Measurements from ENCODE around the gene ADRB2. TPM values are rescaled to one million over a fixed set of nuclear protein-coding genes. Genes with fewer than 3 reads are reported as not detected.
"Not testable (repeated sequence)": the region's sequence is repeated elsewhere in the genome, so short reads cannot be mapped to it uniquely, and the experiment has no call there.

The ADRB2 gene
- total RNA-seq, 1 experiment from 2014 or later, result 2.8 TPM

- DNase-seq, result no peak
- intact Hi-C loops (cut with micrococcal nuclease; ENCODE audit: unreplicated experiment), result no loop called here
- Histone ChIP-seq H3K9me2 (ENCODE audit: insufficient read depth) (no peaks in the 10 kb centered on the region), H3K4me1 (replicated peaks; ENCODE audit: insufficient read depth) (peaks cover 4% of the 10 kb centered on the region; the same call in 1 of the 2 replicates), H3K4me2 (no peak overlapping the region), H3K27me3 (ENCODE audit: insufficient read depth, low read depth) (no peaks in the 10 kb centered on the region), H3K4me3 (no peak overlapping the region), H3K9me3 (ENCODE audit: insufficient read depth, low read depth) (no peaks in the 10 kb centered on the region), H2AFZ (no peak overlapping the region), H3K27ac (no peak overlapping the region), H3F3A (ENCODE audit: insufficient read depth, low read depth) (no peaks in the 10 kb centered on the region), H3K36me3 (ENCODE audit: low read depth) (no peaks in the 10 kb centered on the region), H3K79me2 (ENCODE audit: low read depth) (no peaks in the 10 kb centered on the region), H4K20me1 (ENCODE audit: insufficient read depth) (no peaks in the 10 kb centered on the region)
- TF ChIP-seq, protein P1, sequence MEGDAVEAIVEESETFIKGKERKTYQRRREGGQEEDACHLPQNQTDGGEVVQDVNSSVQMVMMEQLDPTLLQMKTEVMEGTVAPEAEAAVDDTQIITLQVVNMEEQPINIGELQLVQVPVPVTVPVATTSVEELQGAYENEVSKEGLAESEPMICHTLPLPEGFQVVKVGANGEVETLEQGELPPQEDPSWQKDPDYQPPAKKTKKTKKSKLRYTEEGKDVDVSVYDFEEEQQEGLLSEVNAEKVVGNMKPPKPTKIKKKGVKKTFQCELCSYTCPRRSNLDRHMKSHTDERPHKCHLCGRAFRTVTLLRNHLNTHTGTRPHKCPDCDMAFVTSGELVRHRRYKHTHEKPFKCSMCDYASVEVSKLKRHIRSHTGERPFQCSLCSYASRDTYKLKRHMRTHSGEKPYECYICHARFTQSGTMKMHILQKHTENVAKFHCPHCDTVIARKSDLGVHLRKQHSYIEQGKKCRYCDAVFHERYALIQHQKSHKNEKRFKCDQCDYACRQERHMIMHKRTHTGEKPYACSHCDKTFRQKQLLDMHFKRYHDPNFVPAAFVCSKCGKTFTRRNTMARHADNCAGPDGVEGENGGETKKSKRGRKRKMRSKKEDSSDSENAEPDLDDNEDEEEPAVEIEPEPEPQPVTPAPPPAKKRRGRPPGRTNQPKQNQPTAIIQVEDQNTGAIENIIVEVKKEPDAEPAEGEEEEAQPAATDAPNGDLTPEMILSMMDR (conservative IDR thresholded peaks at IDR 0.05), result no peak
- TF ChIP-seq EZH2 (IDR thresholded peaks at IDR 0.05; ENCODE audit: low read depth), result no peak
- CTCF ChIA-PET, result no interaction called here
- POLR2A ChIA-PET (ENCODE audit: unreplicated experiment), result interaction anchor here (0.7 kb wide), 1 partner anchor 497 kb away, joined by 3 read pairs; no protein-coding TSS in a partner anchor
- no TSS peak for BruUV-seq (replicated peaks)
Observed at GRCh38 chr5:148801682-148802276, 24.6 kb upstream of the ADRB2 start.

DNA sequence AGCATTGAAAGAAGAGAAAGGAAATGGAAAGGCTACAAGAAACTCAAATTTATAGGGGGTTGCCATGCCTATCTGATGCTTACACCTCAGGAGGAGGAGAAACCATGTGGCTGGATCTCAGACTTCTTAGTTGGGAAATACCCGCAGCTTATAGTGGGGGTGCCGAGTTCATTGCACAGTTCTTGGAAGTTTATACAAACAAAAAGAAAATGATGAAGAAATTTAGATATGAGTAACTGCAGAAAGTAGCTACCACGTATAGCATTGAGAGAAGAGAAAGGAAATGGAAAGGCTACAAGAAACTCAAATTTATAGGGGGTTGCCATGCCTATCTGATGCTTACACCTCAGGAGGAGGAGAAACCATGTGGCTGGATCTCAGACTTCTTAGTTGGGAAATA lies 23.0 kb upstream of the ADRB2 start:
- H3K27me3 ChIP-seq (ENCODE audit: insufficient read depth, low read depth); DNase-seq; H3K4me2 ChIP-seq; H3F3A ChIP-seq (ENCODE audit: insufficient read depth, low read depth); H3K27ac ChIP-seq; H4K20me1 ChIP-seq (ENCODE audit: insufficient read depth); CTCF ChIA-PET; H3K79me2 ChIP-seq (ENCODE audit: low read depth); H3K4me1 ChIP-seq (replicated peaks; ENCODE audit: insufficient read depth); H3K9me2 ChIP-seq (ENCODE audit: insufficient read depth); H3K4me3 ChIP-seq; H3K36me3 ChIP-seq (ENCODE audit: low read depth); BruUV-seq (replicated peaks); H3K9me3 ChIP-seq (ENCODE audit: insufficient read depth, low read depth); intact Hi-C loops (cut with micrococcal nuclease; ENCODE audit: unreplicated experiment); H2AFZ ChIP-seq: not testable (repeated sequence)
- POLR2A ChIA-PET (ENCODE audit: unreplicated experiment), result interaction anchor here (0.7 kb wide), 1 partner anchor 220 kb away, joined by 5 read pairs; no protein-coding TSS in a partner anchor

- no peaks in the 10 kb centered on the region for H3K9me2 ChIP-seq (ENCODE audit: insufficient read depth)
- no peak overlapping the region for H3K27ac ChIP-seq
- peaks cover 16% of the 10 kb centered on the region for H3K4me1 ChIP-seq (replicated peaks; ENCODE audit: insufficient read depth)
- H3K79me2 ChIP-seq (ENCODE audit: low read depth), result no peaks in the 10 kb centered on the region
- H2AFZ ChIP-seq, result no peak overlapping the region
- no peak for TF ChIP-seq EZH2 (IDR thresholded peaks at IDR 0.05; ENCODE audit: low read depth)
- TF ChIP-seq, protein P1 (conservative IDR thresholded peaks at IDR 0.05), result no peak
- ChIA-PET CTCF (interaction anchor here (1.3 kb wide), 1 partner anchor 63 kb away, joined by 4 read pairs; no protein-coding TSS in a partner anchor), POLR2A (ENCODE audit: unreplicated experiment) (interaction anchor here (0.7 kb wide), 2 partner anchors 27 to 219 kb away, joined by 4 to 5 read pairs; no protein-coding TSS in a partner anchor)
- H3K9me3 ChIP-seq (ENCODE audit: insufficient read depth, low read depth), result no peaks in the 10 kb centered on the region
- H3K4me3 ChIP-seq, result no peak overlapping the region
- intact Hi-C loops (cut with micrococcal nuclease; ENCODE audit: unreplicated experiment), result no loop called here
- H3K27me3 ChIP-seq (ENCODE audit: insufficient read depth, low read depth), result no peaks in the 10 kb centered on the region
- H4K20me1 ChIP-seq (ENCODE audit: insufficient read depth), result no peaks in the 10 kb centered on the region
- no TSS peak for BruUV-seq (replicated peaks)
- H3K4me2 ChIP-seq, result no peak overlapping the region
- peaks cover 10% of the 10 kb centered on the region; the same call in 1 of the 2 replicates for H3F3A ChIP-seq (ENCODE audit: insufficient read depth, low read depth)
- H3K36me3 ChIP-seq (ENCODE audit: low read depth), result no peaks in the 10 kb centered on the region
- no peak for DNase-seq
Observed at GRCh38 chr5:148804393-148804792, 22.0 kb upstream of the ADRB2 start.
